Dermis blood vessel endothelial cell (primary cell): Measurements from ENCODE around the gene RCOR3. TPM values are rescaled to one million over a fixed set of nuclear protein-coding genes. Genes with fewer than 3 reads are reported as not detected.
"Not testable (repeated sequence)": the region's sequence is repeated elsewhere in the genome, so short reads cannot be mapped to it uniquely, and the experiment has no call there.

Source experiments
- DNase-seq: peaks from one replicate; pipeline ENCODE4 v3.0.0; 2010
- total RNA-seq: library from RNA; depleted of rRNA; stranded (reverse); fragments of >200 nt; gene quantifications from 2 replicates; pipeline ENCODE4 v1.2.3, GENCODE V29; 2014

Gene RCOR3
- total RNA-seq, 1 donor from 2014 or later: 11.2 TPM

GRCh38 chr1:211343607-211344006 is 84.4 kb downstream of the RCOR3 start:
- no peak for DNase-seq

GRCh38 chr1:211344152-211344618 is 85.0 kb downstream of the RCOR3 start:
- no peak for DNase-seq

GRCh38 chr1:211345719-211346118 is 86.6 kb downstream of the RCOR3 start:
- DNase-seq: no peak

- no peak for DNase-seq
Observed at GRCh38 chr1:211347077-211347844, 88.1 kb downstream of the RCOR3 start.

- DNase-seq: peak; percentile 28
Observed at GRCh38 chr1:211348547-211348946, 89.4 kb downstream of the RCOR3 start.

GRCh38 chr1:211349741-211350140 is 90.6 kb downstream of the RCOR3 start:
- DNase-seq: no peak

GRCh38 chr1:211352055-211352454 is 92.9 kb downstream of the RCOR3 start:
- DNase-seq: not testable (repeated sequence)

- DNase-seq: no peak
Observed at GRCh38 chr1:211352465-211352864, 93.3 kb downstream of the RCOR3 start.

GRCh38 chr1:211352985-211353515 is 93.9 kb downstream of the RCOR3 start:
- peak; percentile 50 for DNase-seq

- DNase-seq: no peak
Observed at GRCh38 chr1:211353562-211354212, 94.5 kb downstream of the RCOR3 start.

GRCh38 chr1:211355873-211356272 is 96.7 kb downstream of the RCOR3 start:
- no peak for DNase-seq

GRCh38 chr1:211356723-211357407 is 97.7 kb downstream of the RCOR3 start:
- DNase-seq: no peak

- no peak for DNase-seq
Observed at GRCh38 chr1:211358685-211359084, 99.5 kb downstream of the RCOR3 start.

- DNase-seq: peak; percentile 44
Observed at GRCh38 chr1:211359876-211360275, 100.7 kb downstream of the RCOR3 start.

GRCh38 chr1:211361202-211361601 is 102.0 kb downstream of the RCOR3 start:
- DNase-seq: no peak

Other genes starting within 250 kb of the RCOR3 start
- under 0.01 and 0.05 TPM in 2 replicates for gene KCNH1, start 125.2 kb upstream of the RCOR3 start, total RNA-seq
- gene TRAF5, start 67.5 kb downstream of the RCOR3 start, total RNA-seq: 13.5 and 15.3 TPM in 2 replicates
- not detected in 2 replicates for gene RD3, start 232.8 kb downstream of the RCOR3 start, total RNA-seq